ENCODE measurements around the gene KIF26A.

DNA sequence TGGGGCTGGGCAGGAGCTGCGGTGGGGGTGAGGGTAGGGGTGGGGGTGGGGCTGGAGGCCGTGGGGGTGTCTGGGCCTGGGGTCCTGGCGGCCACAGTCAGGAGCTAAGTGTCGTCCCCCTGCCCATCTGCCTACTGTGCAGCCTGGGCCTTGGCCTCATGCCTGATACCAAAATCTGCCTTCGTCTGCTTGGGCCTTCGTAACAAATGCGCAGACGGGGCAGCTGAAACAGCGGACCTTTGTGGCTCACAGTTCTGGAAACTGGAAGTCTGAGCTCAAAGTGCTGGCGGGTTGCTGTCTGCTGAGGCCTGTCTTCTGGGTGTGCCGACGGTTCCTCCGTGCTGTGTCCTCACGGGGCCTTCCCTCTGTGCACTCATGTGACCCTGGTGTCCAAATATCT is 61.7 kb downstream of the KIF26A start:
- TF ChIP-seq ZNF384 (IDR thresholded peaks at IDR 0.05) = no peak
- TF ChIP-seq NFRKB (IDR thresholded peaks at IDR 0.05) = no peak
- TF ChIP-seq FOXM1 (IDR thresholded peaks at IDR 0.05; ENCODE audit: borderline replicate concordance) = no peak
- no peak for TF ChIP-seq SUZ12 (IDR thresholded peaks at IDR 0.05)
- TF ChIP-seq BHLHE40 (IDR thresholded peaks at IDR 0.05; ENCODE audit: borderline replicate concordance) = no peak
- TF ChIP-seq ELF4 (IDR thresholded peaks at IDR 0.05) = no peak
- no peak for TF ChIP-seq LEF1 (IDR thresholded peaks at IDR 0.05; ENCODE audit: borderline replicate concordance)
- TF ChIP-seq SP1 (IDR thresholded peaks at IDR 0.05) = no peak
- no peak for TF ChIP-seq PKNOX1 (IDR thresholded peaks at IDR 0.05)

All from HEK293T (cell line).